Measurements from ENCODE around the gene TYMS.

Gene TYMS

GRCh38 chr18:641224-641623, 16.2 kb upstream of the TYMS start:
- TF ChIP-seq FOXP2 (optimal IDR thresholded peaks at IDR 0.05; ENCODE audit: borderline replicate concordance, extremely low read depth, extremely low read length, insufficient read depth), result no peak

GRCh38 chr18:644395-645004, 13.0 kb upstream of the TYMS start:
- TF ChIP-seq TAF1 (IDR thresholded peaks at IDR 0.05; ENCODE audit: borderline replicate concordance, insufficient read depth, low read length), result no peak
- no peak for TF ChIP-seq SIN3A (IDR thresholded peaks at IDR 0.05; ENCODE audit: borderline replicate concordance, insufficient read depth, low read length)
- TF ChIP-seq FOXP2 (optimal IDR thresholded peaks at IDR 0.05; ENCODE audit: borderline replicate concordance, extremely low read depth, extremely low read length, insufficient read depth), result no peak
- TF ChIP-seq POLR2AphosphoS5 (IDR thresholded peaks at IDR 0.05; ENCODE audit: low read depth, low read length), result no peak
- TF ChIP-seq REST (IDR thresholded peaks at IDR 0.05; ENCODE audit: insufficient read depth in 1 of 2, low read depth in 2 of 2, low read length in 2 of 2), result no peak

DNA sequence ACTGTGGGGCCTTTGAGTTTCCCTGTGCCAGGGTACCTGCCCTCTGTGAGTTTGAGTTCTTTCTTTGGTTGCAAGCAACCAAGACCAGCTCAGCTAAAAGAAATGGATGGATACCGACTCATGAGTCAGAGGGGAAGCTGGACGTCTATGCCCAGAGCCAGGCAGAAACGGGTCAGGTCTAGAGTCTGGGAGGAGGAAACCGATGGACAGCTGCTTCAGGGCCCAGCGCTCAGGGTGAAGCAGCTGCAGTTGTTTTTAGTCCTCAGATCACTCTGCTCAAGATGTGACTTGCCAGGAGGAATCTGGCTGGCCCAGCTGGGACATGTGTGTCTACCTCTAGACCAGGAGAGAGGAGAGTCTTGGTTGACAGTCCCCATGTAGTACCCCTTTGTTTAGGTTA, 10.1 kb upstream of the TYMS start:
- TF ChIP-seq TAF1 (IDR thresholded peaks at IDR 0.05; ENCODE audit: borderline replicate concordance, insufficient read depth, low read length) (no peak), REST (IDR thresholded peaks at IDR 0.05; ENCODE audit: insufficient read depth in 1 of 2, low read depth in 2 of 2, low read length in 2 of 2) (no peak), FOXP2 (optimal IDR thresholded peaks at IDR 0.05; ENCODE audit: borderline replicate concordance, extremely low read depth, extremely low read length, insufficient read depth) (no peak), SIN3A (IDR thresholded peaks at IDR 0.05; ENCODE audit: borderline replicate concordance, insufficient read depth, low read length) (no peak)

GRCh38 chr18:649341-649740, 8.1 kb upstream of the TYMS start:
- TF ChIP-seq FOXP2 (optimal IDR thresholded peaks at IDR 0.05; ENCODE audit: borderline replicate concordance, extremely low read depth, extremely low read length, insufficient read depth) (no peak), SIN3A (IDR thresholded peaks at IDR 0.05; ENCODE audit: borderline replicate concordance, insufficient read depth, low read length) (no peak), TAF1 (IDR thresholded peaks at IDR 0.05; ENCODE audit: borderline replicate concordance, insufficient read depth, low read length) (no peak), REST (IDR thresholded peaks at IDR 0.05; ENCODE audit: insufficient read depth in 1 of 2, low read depth in 2 of 2, low read length in 2 of 2) (no peak), POLR2AphosphoS5 (IDR thresholded peaks at IDR 0.05; ENCODE audit: low read depth, low read length) (no peak)

- TF ChIP-seq TAF1 (IDR thresholded peaks at IDR 0.05; ENCODE audit: borderline replicate concordance, insufficient read depth, low read length), result no peak
- no peak for TF ChIP-seq REST (IDR thresholded peaks at IDR 0.05; ENCODE audit: insufficient read depth in 1 of 2, low read depth in 2 of 2, low read length in 2 of 2)
- no peak for TF ChIP-seq POLR2AphosphoS5 (IDR thresholded peaks at IDR 0.05; ENCODE audit: low read depth, low read length)
- no peak for TF ChIP-seq SIN3A (IDR thresholded peaks at IDR 0.05; ENCODE audit: borderline replicate concordance, insufficient read depth, low read length)
- no peak for TF ChIP-seq FOXP2 (optimal IDR thresholded peaks at IDR 0.05; ENCODE audit: borderline replicate concordance, extremely low read depth, extremely low read length, insufficient read depth)
Observed at GRCh38 chr18:650428-650858, 7.0 kb upstream of the TYMS start.
